ENCODE results near the gene CETN2. TPM values are rescaled to one million over a fixed set of nuclear protein-coding genes. Genes with fewer than 3 reads are reported as not detected.

The CETN2 gene
- total RNA-seq, 4 donors from 2014 or later: 8.9 to 24.1 (median 18.7) TPM

DNA sequence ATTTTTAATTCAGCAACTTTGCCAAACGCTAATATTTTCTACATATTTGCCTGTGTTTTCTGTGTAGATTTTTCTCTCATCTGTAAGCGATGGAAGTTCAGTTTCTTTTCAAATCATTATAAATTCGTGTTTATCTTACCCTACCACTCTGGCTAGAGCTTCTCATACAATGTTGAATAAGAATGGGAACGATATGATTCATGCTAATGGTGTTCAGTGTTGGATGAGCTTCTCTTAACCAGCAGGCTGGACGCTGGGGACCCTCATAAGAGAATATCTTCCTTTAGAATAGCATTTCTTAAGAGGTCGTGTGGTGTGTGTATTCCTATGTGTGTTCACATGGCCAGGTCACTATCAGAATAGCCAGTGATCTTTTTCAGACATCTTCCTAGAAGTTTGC lies 31.3 kb upstream of the CETN2 start:
- H3K9me3 ChIP-seq: no peaks in the 10 kb centered on the region
- 81% methylated on average over 6 of the region's 6 CpGs for WGBS
- H3K27me3 ChIP-seq: no peaks in the 10 kb centered on the region
- H3K4me3 ChIP-seq: no peak overlapping the region
- no peak overlapping the region for H3K27ac ChIP-seq
- no peaks in the 10 kb centered on the region for H3K4me1 ChIP-seq
- TF ChIP-seq EP300 (IDR thresholded peaks at IDR 0.05) (no peak), POLR2A (IDR thresholded peaks at IDR 0.05) (no peak), POLR2AphosphoS5 (IDR thresholded peaks at IDR 0.05) (no peak)
- TF ChIP-seq, protein P1, sequence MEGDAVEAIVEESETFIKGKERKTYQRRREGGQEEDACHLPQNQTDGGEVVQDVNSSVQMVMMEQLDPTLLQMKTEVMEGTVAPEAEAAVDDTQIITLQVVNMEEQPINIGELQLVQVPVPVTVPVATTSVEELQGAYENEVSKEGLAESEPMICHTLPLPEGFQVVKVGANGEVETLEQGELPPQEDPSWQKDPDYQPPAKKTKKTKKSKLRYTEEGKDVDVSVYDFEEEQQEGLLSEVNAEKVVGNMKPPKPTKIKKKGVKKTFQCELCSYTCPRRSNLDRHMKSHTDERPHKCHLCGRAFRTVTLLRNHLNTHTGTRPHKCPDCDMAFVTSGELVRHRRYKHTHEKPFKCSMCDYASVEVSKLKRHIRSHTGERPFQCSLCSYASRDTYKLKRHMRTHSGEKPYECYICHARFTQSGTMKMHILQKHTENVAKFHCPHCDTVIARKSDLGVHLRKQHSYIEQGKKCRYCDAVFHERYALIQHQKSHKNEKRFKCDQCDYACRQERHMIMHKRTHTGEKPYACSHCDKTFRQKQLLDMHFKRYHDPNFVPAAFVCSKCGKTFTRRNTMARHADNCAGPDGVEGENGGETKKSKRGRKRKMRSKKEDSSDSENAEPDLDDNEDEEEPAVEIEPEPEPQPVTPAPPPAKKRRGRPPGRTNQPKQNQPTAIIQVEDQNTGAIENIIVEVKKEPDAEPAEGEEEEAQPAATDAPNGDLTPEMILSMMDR (IDR thresholded peaks at IDR 0.05): no peak
- no peak for DNase-seq (ENCODE audit: low spot score in 2 of 2)
- H3K36me3 ChIP-seq: peaks cover 12% of the 10 kb centered on the region

DNA sequence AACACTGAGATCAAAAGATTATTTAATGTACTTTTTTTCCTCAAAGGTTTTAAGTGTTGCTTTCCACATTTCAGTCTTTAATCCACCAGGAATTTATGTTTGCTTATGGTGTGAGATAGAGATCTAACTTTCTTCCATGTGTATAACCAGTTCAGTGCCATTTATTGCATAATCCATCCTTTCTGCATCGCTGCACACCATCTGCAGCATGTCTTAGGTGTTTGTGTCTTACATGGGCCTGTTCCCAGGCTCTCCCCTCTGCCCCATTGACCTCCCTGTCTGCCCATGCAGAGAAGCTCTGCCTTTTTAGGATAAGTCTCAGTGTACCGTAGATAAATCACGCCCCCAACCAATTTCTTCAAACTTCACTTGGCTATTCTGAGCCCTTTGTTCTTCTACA lies 30.6 kb upstream of the CETN2 start:
- no peak for DNase-seq (ENCODE audit: low spot score in 2 of 2)
- TF ChIP-seq EP300 (IDR thresholded peaks at IDR 0.05): no peak
- TF ChIP-seq POLR2A (IDR thresholded peaks at IDR 0.05): no peak
- no peak for TF ChIP-seq POLR2AphosphoS5 (IDR thresholded peaks at IDR 0.05)
- TF ChIP-seq, protein P1 (IDR thresholded peaks at IDR 0.05): no peak
- WGBS: 62% methylated on average over 3 of the region's 3 CpGs
- H3K4me1 ChIP-seq: no peaks in the 10 kb centered on the region
- H3K4me3 ChIP-seq: no peak overlapping the region
- no peak overlapping the region for H3K27ac ChIP-seq
- peaks cover 11% of the 10 kb centered on the region for H3K36me3 ChIP-seq
- H3K27me3 ChIP-seq: no peaks in the 10 kb centered on the region
- no peaks in the 10 kb centered on the region for H3K9me3 ChIP-seq

DNA sequence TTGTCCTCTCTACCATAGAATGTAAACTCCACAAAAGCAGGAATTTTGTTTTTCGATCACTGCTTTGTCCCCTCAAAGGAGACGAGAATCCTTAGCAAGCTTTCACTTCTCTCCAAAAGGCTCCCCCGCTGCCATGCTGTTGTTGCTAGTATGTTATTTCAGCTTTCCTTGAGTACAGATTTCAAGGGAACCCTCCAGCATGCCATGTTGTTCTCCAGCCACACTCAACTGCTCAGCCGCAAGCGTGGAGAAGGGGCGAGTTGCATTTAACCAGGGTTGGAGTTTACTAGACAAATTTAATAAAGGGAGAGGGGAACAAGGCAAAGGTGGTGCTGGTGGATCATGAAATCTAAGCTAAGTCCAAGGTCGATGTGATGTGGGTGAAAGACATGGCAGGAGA lies 23.4 kb upstream of the CETN2 start:
- Histone ChIP-seq H3K36me3 (peaks cover 38% of the 10 kb centered on the region), H3K4me3 (no peak overlapping the region), H3K27ac (no peak overlapping the region), H3K4me1 (no peaks in the 10 kb centered on the region), H3K27me3 (no peaks in the 10 kb centered on the region), H3K9me3 (no peaks in the 10 kb centered on the region)
- WGBS: 93% methylated on average over 7 of the region's 7 CpGs
- no peak for DNase-seq (ENCODE audit: low spot score in 2 of 2)
- TF ChIP-seq, protein P1 (IDR thresholded peaks at IDR 0.05): no peak
- TF ChIP-seq EP300 (IDR thresholded peaks at IDR 0.05) (no peak), POLR2A (IDR thresholded peaks at IDR 0.05) (no peak), POLR2AphosphoS5 (IDR thresholded peaks at IDR 0.05) (no peak)

DNA sequence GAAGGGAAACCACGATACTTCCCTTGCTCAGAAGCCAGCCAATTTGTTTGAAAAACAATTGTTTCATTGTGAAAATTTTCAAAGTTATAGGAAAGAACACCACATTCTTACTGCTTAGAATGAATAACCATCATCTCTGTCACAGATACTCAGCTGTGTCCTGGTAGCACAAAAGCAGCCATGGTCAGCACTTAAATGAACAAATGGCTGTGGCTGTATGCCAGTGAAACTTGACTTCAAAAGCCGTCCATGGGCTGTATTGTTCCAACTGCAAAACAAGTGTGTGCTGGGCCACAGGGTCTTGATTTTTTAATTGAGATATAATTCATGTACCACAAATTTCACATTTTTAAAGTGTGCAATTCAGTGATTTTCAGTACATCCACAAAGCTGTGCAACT lies 19.9 kb upstream of the CETN2 start:
- 67% methylated on average over 2 of the region's 2 CpGs for WGBS
- H3K36me3 ChIP-seq: peaks cover 38% of the 10 kb centered on the region
- H3K9me3 ChIP-seq: no peaks in the 10 kb centered on the region
- DNase-seq (ENCODE audit: low spot score in 2 of 2): no peak
- H3K4me1 ChIP-seq: no peaks in the 10 kb centered on the region
- H3K4me3 ChIP-seq: no peak overlapping the region
- TF ChIP-seq POLR2AphosphoS5 (IDR thresholded peaks at IDR 0.05) (no peak), EP300 (IDR thresholded peaks at IDR 0.05) (no peak), POLR2A (IDR thresholded peaks at IDR 0.05) (no peak)
- TF ChIP-seq, protein P1 (IDR thresholded peaks at IDR 0.05): no peak
- no peaks in the 10 kb centered on the region for H3K27me3 ChIP-seq
- H3K27ac ChIP-seq: no peak overlapping the region

DNA sequence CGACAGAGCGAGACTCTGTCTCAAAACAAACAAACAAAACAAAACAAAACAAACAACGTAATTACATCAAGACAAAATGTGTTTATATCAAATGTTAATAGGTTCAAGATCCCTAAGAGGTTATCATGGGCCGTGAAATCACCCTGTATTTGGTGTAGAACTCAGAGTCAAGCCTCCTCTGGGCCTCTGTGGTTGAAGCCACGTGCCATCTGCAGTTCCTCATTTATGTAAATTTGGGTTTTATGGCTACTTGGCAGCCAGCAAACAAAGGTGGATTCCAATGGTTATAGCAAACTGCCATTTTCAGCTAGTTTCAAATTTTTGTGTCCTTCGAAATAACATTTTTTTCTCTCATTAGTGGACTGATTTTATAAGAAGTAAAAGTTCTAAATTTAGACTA lies 16.7 kb upstream of the CETN2 start:
- Histone ChIP-seq H3K4me1 (no peaks in the 10 kb centered on the region), H3K9me3 (no peaks in the 10 kb centered on the region), H3K27ac (no peak overlapping the region), H3K4me3 (no peak overlapping the region), H3K27me3 (no peaks in the 10 kb centered on the region), H3K36me3 (peaks cover 34% of the 10 kb centered on the region)
- 69% methylated on average over 6 of the region's 6 CpGs for WGBS
- no peak for DNase-seq (ENCODE audit: low spot score in 2 of 2)
- TF ChIP-seq, protein P1 (IDR thresholded peaks at IDR 0.05): no peak
- no peak for TF ChIP-seq POLR2AphosphoS5 (IDR thresholded peaks at IDR 0.05)
- no peak for TF ChIP-seq POLR2A (IDR thresholded peaks at IDR 0.05)
- no peak for TF ChIP-seq EP300 (IDR thresholded peaks at IDR 0.05)
